Natural killer cell (primary cell): ENCODE data around the gene SORD. TPM values are rescaled to one million over a fixed set of nuclear protein-coding genes. Genes with fewer than 3 reads are reported as not detected.
"Not testable (repeated sequence)": the region's sequence is repeated elsewhere in the genome, so short reads cannot be mapped to it uniquely, and the experiment has no call there.

Source experiments
- ATAC-seq, 3 donors: fragments of 150-1000 bp in 2 of 3; fragments of 200-7000 bp in 1 of 3; cut with Tn5 transposase; 1 replicate in 1 of 3; 2 replicates in 2 of 3; pipeline ENCODE4 v1.10.0; 2021; ENCODE audit warnings: mild to moderate bottlenecking in 2 of 3, moderate library complexity in 2 of 3
- DNase-seq, 2 donors: peaks; one replicate each; pipeline versions ENCODE4 v3.0.0 to v3.0.0-alpha.2; 2013 to 2021; ENCODE audit warnings: mixed read lengths in 1 of 2
- H3K27ac ChIP-seq: one replicate; pipeline ENCODE4 v1.5.1; 2013; ENCODE audit warnings: mild to moderate bottlenecking, low read length
- H3K27me3 ChIP-seq: one replicate; pipeline ENCODE4 v1.6.1; 2013; ENCODE audit warnings: low read length; ENCODE audit not compliant: control insufficient read depth, insufficient read depth
- H3K36me3 ChIP-seq: one replicate; pipeline ENCODE4 v1.6.1; 2013; ENCODE audit warnings: low read length; ENCODE audit not compliant: control insufficient read depth, insufficient read depth
- H3K4me1 ChIP-seq: one replicate; pipeline ENCODE4 v1.6.1; 2013; ENCODE audit warnings: low read length; ENCODE audit not compliant: control insufficient read depth, insufficient read depth
- H3K4me3 ChIP-seq: one replicate; pipeline ENCODE4 v1.5.1; 2013; ENCODE audit warnings: low read length
- H3K9me3 ChIP-seq: one replicate; pipeline ENCODE4 v1.6.1; 2013; ENCODE audit warnings: low read length; ENCODE audit not compliant: control insufficient read depth, insufficient read depth
- H3K27ac Mint-ChIP-seq, 2 donors: one replicate each; pipeline ENCODE4 v1.8.0; 2022; ENCODE audit warnings: mild to moderate bottlenecking in 2 of 2, mixed read lengths in 2 of 2, moderate library complexity in 1 of 2
- H3K27me3 Mint-ChIP-seq, 2 donors: one replicate each; pipeline ENCODE4 v1.8.0; 2022; ENCODE audit warnings: low read depth in 2 of 2, mixed read lengths in 2 of 2
- H3K36me3 Mint-ChIP-seq: one replicate; pipeline ENCODE4 v1.8.0; 2022; ENCODE audit warnings: mixed read lengths
- H3K4me1 Mint-ChIP-seq, 2 donors: one replicate each; pipeline ENCODE4 v1.8.0; 2022; ENCODE audit warnings: mixed read lengths in 2 of 2
- H3K4me3 Mint-ChIP-seq: one replicate; pipeline ENCODE4 v1.8.0; 2022; ENCODE audit warnings: mild to moderate bottlenecking, moderate library complexity, mixed read lengths
- H3K9me3 Mint-ChIP-seq, 2 donors: one replicate each; pipeline ENCODE4 v1.8.0; 2022; ENCODE audit warnings: mixed read lengths in 2 of 2
- CTCF ChIP-seq: fragments of 200-600 bp; IDR thresholded peaks from one replicate; pipeline ENCODE4 v1.8.0; 2022; ENCODE audit warnings: antibody characterized with exemption
- WGBS: methylation state at CpG from one replicate; pipeline ENCODE4 v1.1.7; 2013; ENCODE audit warnings: missing lambda C conversion rate; ENCODE audit not compliant: insufficient coverage; 5-methylcytosine and 5-hydroxymethylcytosine counted together
- intact Hi-C: fragments of 100-400 bp; cut with micrococcal nuclease; formaldehyde crosslinking; loops from one replicate; pipeline ENCODE4 v1.14.2; 2022
- total RNA-seq, 4 donors: library from RNA; stranded (reverse); fragments of 120-200 nt in 1 of 4; gene quantifications; one replicate each; pipeline versions ENCODE4 v1.2.3 to v1.2.4, GENCODE V29; 2013 to 2022

SORD gene
- total RNA-seq, 3 donors from 2014 or later (not counting 1 experiment from before 2014, with no cell fraction given), result 2.6 to 5.7 (median 2.8) TPM

GRCh38 chr15:45100884-45101625 is 78.1 kb downstream of the SORD start:
- intact Hi-C loops, result no loop called here
- no peak for TF ChIP-seq CTCF

GRCh38 chr15:45101749-45102148 is 78.8 kb downstream of the SORD start:
- no peak overlapping the region for H3K27ac ChIP-seq
- H3K27me3 ChIP-seq, result no peaks in the 10 kb centered on the region
- no peak for DNase-seq
- H3K9me3 ChIP-seq, result no peaks in the 10 kb centered on the region
- no peaks in the 10 kb centered on the region for H3K9me3 Mint-ChIP-seq
- no peaks in the 10 kb centered on the region for H3K4me1 ChIP-seq
- intact Hi-C loops, result no loop called here
- H3K4me3 ChIP-seq, result no peak overlapping the region
- H3K27me3 Mint-ChIP-seq, result peaks cover 0 to 6% of the 10 kb centered on the region in 2 donors
- H3K27ac Mint-ChIP-seq, result no peak overlapping the region
- H3K36me3 ChIP-seq, result no peaks in the 10 kb centered on the region
- TF ChIP-seq CTCF, result no peak
- H3K36me3 Mint-ChIP-seq, result no peaks in the 10 kb centered on the region
- no peaks in the 10 kb centered on the region for H3K4me1 Mint-ChIP-seq
- no peak for ATAC-seq
- H3K4me3 Mint-ChIP-seq, result no peak overlapping the region
- WGBS, result 88% methylated on average over 12 of the region's 12 CpGs

More at GRCh38 chr15:45100884-45101625, 78.1 kb downstream of the SORD start:
- no peaks in the 10 kb centered on the region for H3K9me3 ChIP-seq
- H3K36me3 ChIP-seq, result no peaks in the 10 kb centered on the region
- Mint-ChIP-seq H3K27ac (no peak overlapping the region), H3K27me3 (peaks cover 0 to 2% of the 10 kb centered on the region in 2 donors), H3K36me3 (no peaks in the 10 kb centered on the region), H3K4me1 (no peaks in the 10 kb centered on the region), H3K4me3 (no peak overlapping the region), H3K9me3 (no peaks in the 10 kb centered on the region)
- H3K4me3 ChIP-seq, result no peak overlapping the region
- DNase-seq (no peak), ATAC-seq (no peak)
- no peaks in the 10 kb centered on the region for H3K4me1 ChIP-seq
- H3K27me3 ChIP-seq, result no peaks in the 10 kb centered on the region
- no peak overlapping the region for H3K27ac ChIP-seq
- 85% methylated on average over 5 of the region's 7 CpGs for WGBS

- intact Hi-C loops, result no loop called here
- Histone ChIP-seq H3K4me1 (no peaks in the 10 kb centered on the region), H3K27ac (no peak overlapping the region), H3K4me3 (no peak overlapping the region), H3K36me3 (no peaks in the 10 kb centered on the region), H3K9me3 (no peaks in the 10 kb centered on the region), H3K27me3 (no peaks in the 10 kb centered on the region)
- Mint-ChIP-seq H3K27ac (no peak overlapping the region), H3K4me1 (no peaks in the 10 kb centered on the region), H3K4me3 (no peak overlapping the region), H3K36me3 (no peaks in the 10 kb centered on the region), H3K9me3 (no peaks in the 10 kb centered on the region), H3K27me3 (peaks cover 0 to 9% of the 10 kb centered on the region in 2 donors)
- no peak for ATAC-seq
- 89% methylated on average over 6 of the region's 6 CpGs for WGBS
- DNase-seq, result no peak
- no peak for TF ChIP-seq CTCF
These were observed 79.2 kb downstream of the SORD start for GRCh38 chr15:45102226-45102625.

- H3K4me3 ChIP-seq, ATAC-seq, H3K4me1 Mint-ChIP-seq, H3K4me3 Mint-ChIP-seq, intact Hi-C loops, H3K9me3 ChIP-seq, H3K4me1 ChIP-seq, DNase-seq, H3K9me3 Mint-ChIP-seq, H3K27ac ChIP-seq, H3K27me3 ChIP-seq, H3K27ac Mint-ChIP-seq, H3K36me3 Mint-ChIP-seq, H3K36me3 ChIP-seq: not testable (repeated sequence)
- H3K27me3 Mint-ChIP-seq, result peaks cover 6 to 16% of the 10 kb centered on the region in 2 donors
- 80% methylated on average over 9 of the region's 9 CpGs for WGBS
These were observed 81.2 kb downstream of the SORD start for GRCh38 chr15:45104170-45104569.
